ENCODE measurements around the gene ZNF385D. TPM values are rescaled to one million over a fixed set of nuclear protein-coding genes. Genes with fewer than 3 reads are reported as not detected.

Gene ZNF385D
- total RNA-seq, 1 experiment from 2014 or later: not detected

DNA sequence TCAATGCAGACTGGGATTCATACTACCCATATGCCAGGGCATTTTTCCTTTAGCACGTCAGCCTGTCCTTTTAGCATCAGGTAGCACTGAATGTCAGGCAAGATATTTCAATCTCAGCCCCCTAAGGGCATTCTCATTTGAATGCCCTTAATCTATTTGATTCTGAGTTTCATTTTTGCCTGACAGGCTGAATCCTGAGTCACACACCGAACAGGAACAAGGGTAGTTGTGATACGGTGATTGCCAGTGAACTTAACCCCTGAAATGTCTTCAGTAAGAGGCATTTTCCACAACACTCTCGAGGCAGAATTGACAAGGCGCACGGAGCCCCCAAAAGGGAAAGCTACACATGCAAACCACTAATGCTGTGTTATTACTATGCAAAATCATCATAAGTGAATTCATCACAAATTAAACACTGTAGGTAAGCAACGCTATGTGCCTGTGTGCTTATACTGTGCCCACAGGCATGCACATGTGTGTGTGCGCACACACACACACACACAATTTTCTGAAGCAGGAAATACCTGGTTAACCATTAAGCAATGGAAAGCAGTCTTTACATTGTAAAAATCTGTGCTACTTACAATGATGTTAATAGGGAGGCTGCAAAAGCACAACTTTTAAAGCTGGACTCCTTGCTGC lies 130.4 kb downstream of the ZNF385D start:
- TF ChIP-seq EZH2 (IDR thresholded peaks at IDR 0.05; ENCODE audit: borderline replicate concordance, low read depth, low read length, poor library complexity, severe bottlenecking) (no peak), CTCF (conservative IDR thresholded peaks at IDR 0.05; ENCODE audit: low read depth, low read length) (no peak)
- no peak overlapping the region for H3K4me3 ChIP-seq (ENCODE audit: low read depth, low read length, poor library complexity, severe bottlenecking)
- BruUV-seq (replicated peaks): no TSS peak
- H3K36me3 ChIP-seq (ENCODE audit: insufficient read depth, low read length, poor library complexity, severe bottlenecking): no peaks in the 10 kb centered on the region
- CTCF ChIA-PET: no interaction called here
- no peak for DNase-seq (ENCODE audit: low spot score)
- intact Hi-C loops (cut with micrococcal nuclease; ENCODE audit: unreplicated experiment): no loop called here
- POLR2A ChIA-PET (ENCODE audit: low non-redundant PET): no interaction called here
- no peak overlapping the region for H3K27ac ChIP-seq (ENCODE audit: low read depth, low read length, poor library complexity, severe bottlenecking)
- H3K4me1 ChIP-seq (ENCODE audit: insufficient read depth, low read length, poor library complexity, severe bottlenecking): no peaks in the 10 kb centered on the region
- peaks cover 9% of the 10 kb centered on the region for H3K9me3 ChIP-seq (ENCODE audit: low read depth, low read length, poor library complexity, severe bottlenecking)
- no peaks in the 10 kb centered on the region for H3K27me3 ChIP-seq (replicated peaks; ENCODE audit: insufficient read depth, low read depth, low read length, poor library complexity)

GRCh38 chr3:21618695-21619094 lies 132.3 kb downstream of the ZNF385D start:
- no peak for DNase-seq (ENCODE audit: low spot score)
- no peaks in the 10 kb centered on the region for H3K36me3 ChIP-seq (ENCODE audit: insufficient read depth, low read length, poor library complexity, severe bottlenecking)
- ChIA-PET POLR2A (ENCODE audit: low non-redundant PET) (no interaction called here), CTCF (no interaction called here)
- no peaks in the 10 kb centered on the region for H3K4me1 ChIP-seq (ENCODE audit: insufficient read depth, low read length, poor library complexity, severe bottlenecking)
- H3K27ac ChIP-seq (ENCODE audit: low read depth, low read length, poor library complexity, severe bottlenecking): no peak overlapping the region
- no TSS peak for BruUV-seq (replicated peaks)
- intact Hi-C loops (cut with micrococcal nuclease; ENCODE audit: unreplicated experiment): no loop called here
- no peak overlapping the region for H3K4me3 ChIP-seq (ENCODE audit: low read depth, low read length, poor library complexity, severe bottlenecking)
- H3K9me3 ChIP-seq (ENCODE audit: low read depth, low read length, poor library complexity, severe bottlenecking): peaks cover 3% of the 10 kb centered on the region
- H3K27me3 ChIP-seq (replicated peaks; ENCODE audit: insufficient read depth, low read depth, low read length, poor library complexity): no peaks in the 10 kb centered on the region
- no peak for TF ChIP-seq EZH2 (IDR thresholded peaks at IDR 0.05; ENCODE audit: borderline replicate concordance, low read depth, low read length, poor library complexity, severe bottlenecking)
- TF ChIP-seq CTCF (conservative IDR thresholded peaks at IDR 0.05; ENCODE audit: low read depth, low read length): no peak

DNA sequence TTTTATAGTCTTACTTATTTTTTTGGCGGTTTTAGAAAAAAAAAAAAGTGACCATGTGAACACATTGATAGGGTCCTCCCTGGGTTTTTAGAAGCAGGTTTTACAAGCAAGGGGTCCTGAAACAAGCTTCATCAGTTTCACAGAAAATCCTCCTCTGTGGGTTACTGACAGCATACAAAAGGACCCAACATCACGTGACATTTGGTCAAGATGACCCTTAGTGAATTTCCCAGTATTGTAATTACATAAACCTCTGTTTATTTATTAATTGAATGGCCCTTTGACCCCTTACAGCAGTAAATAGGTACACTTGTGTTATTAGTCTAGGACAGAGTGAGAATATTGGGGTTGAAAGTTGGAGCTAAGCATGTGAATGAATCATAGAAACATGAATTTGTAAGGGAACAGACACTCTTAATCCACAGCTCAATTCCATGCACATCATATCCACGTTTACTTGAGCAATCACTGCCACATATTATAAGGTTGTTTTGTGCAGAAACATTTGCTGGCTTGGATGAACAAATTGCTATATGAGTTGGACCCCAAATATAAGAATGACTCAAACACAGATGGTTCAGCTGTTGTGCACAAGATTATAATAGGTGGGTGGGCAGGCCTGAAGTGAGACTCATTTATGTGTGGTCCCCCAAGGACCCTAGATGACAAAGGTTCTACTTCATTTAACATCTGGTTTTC lies 137.5 kb downstream of the ZNF385D start:
- Histone ChIP-seq H3K9me3 (ENCODE audit: low read depth, low read length, poor library complexity, severe bottlenecking) (peaks cover 15% of the 10 kb centered on the region), H3K4me1 (ENCODE audit: insufficient read depth, low read length, poor library complexity, severe bottlenecking) (no peaks in the 10 kb centered on the region), H3K4me3 (ENCODE audit: low read depth, low read length, poor library complexity, severe bottlenecking) (no peak overlapping the region), H3K36me3 (ENCODE audit: insufficient read depth, low read length, poor library complexity, severe bottlenecking) (no peaks in the 10 kb centered on the region), H3K27ac (ENCODE audit: low read depth, low read length, poor library complexity, severe bottlenecking) (no peak overlapping the region), H3K27me3 (replicated peaks; ENCODE audit: insufficient read depth, low read depth, low read length, poor library complexity) (no peaks in the 10 kb centered on the region)
- ChIA-PET POLR2A (ENCODE audit: low non-redundant PET) (no interaction called here), CTCF (no interaction called here)
- intact Hi-C loops (cut with micrococcal nuclease; ENCODE audit: unreplicated experiment): no loop called here
- no TSS peak for BruUV-seq (replicated peaks)
- no peak for TF ChIP-seq CTCF (conservative IDR thresholded peaks at IDR 0.05; ENCODE audit: low read depth, low read length)
- no peak for TF ChIP-seq EZH2 (IDR thresholded peaks at IDR 0.05; ENCODE audit: borderline replicate concordance, low read depth, low read length, poor library complexity, severe bottlenecking)
- no peak for DNase-seq (ENCODE audit: low spot score)
